HCT116 (cell line): ENCODE data around the gene TBPL1. TPM values are rescaled to one million over a fixed set of nuclear protein-coding genes. Genes with fewer than 3 reads are reported as not detected.
A peak's percentile ranks its signal among the peaks of the same experiment; 100 is the strongest.
"Not testable (repeated sequence)": the region's sequence is repeated elsewhere in the genome, so short reads cannot be mapped to it uniquely, and the experiment has no call there.

Source experiments
- ATAC-seq: fragments of 200-7000 bp; cut with Tn5 transposase; 2 replicates; pipeline ENCODE4 v1.9.1; 2020; ENCODE audit warnings: mild to moderate bottlenecking, moderate library complexity
- BruUV-seq: library from RNA; stranded (reverse); fragments of 400-500 nt; replicated peaks from 2 replicates; lab custom pipeline; 2021; lab: Mats Ljungman, UMichigan
- CTCF ChIA-PET: fragments of 300-600 bp; sonication (Branson Sonifier 250); formaldehyde crosslinking; loops from one replicate; lab custom pipeline; 2021; ENCODE audit warnings: antibody characterized with exemption; lab: Charles Lee
- POLR2A ChIA-PET: fragments of 300-600, 350-600 bp; sonication (Branson Sonifier 250); formaldehyde crosslinking; loops from one replicate; lab custom pipeline; 2021; ENCODE audit warnings: antibody characterized with exemption; lab: Charles Lee
- RAD21 ChIA-PET, 2 experiments: fragments of 300-600 bp; sonication (Branson Sonifier 250); formaldehyde crosslinking; loops; one replicate each; lab custom pipeline; 2023; ENCODE audit warnings: low total read pairs in 2 of 2; ENCODE audit not compliant: uncharacterized antibody in 2 of 2, unreplicated experiment in 2 of 2, low non-redundant PET in 1 of 2; lab: Charles Lee
- DNase-seq: peaks from one replicate; pipeline ENCODE4 v3.0.0-alpha.2; 2010; ENCODE audit warnings: low read depth, low spot score
- H2AFZ ChIP-seq: fragments of 200-600 bp; shearing (Covaris generic), sonication (generic); 2 replicates; pipeline ENCODE4 v1.6.1; 2017; ENCODE audit warnings: low read depth, mixed run types, mixed read lengths, antibody characterized with exemption, low read length; ENCODE audit not compliant: poor library complexity, severe bottlenecking
- H3K27ac ChIP-seq: 2 replicates; pipeline ENCODE4 v1.5.1; 2012; ENCODE audit warnings: low read depth, low read length
- H3K27me3 ChIP-seq: fragments of 200-600 bp; sonication (generic); 2 replicates; pipeline ENCODE4 v1.6.1; 2016; ENCODE audit warnings: mixed run types, low read length, mixed read lengths; ENCODE audit not compliant: insufficient read depth
- H3K36me3 ChIP-seq, 2 experiments: fragments of 200-500 bp in 1 of 2; fragments of 200-600 bp in 1 of 2; sonication (Bioruptor generic) in 1 of 2; sonication (generic) in 1 of 2; 2 replicates each; pipeline versions ENCODE4 v1.5.1 to v1.6.1; 2014 to 2016; ENCODE audit warnings: low read length in 2 of 2, inconsistent platforms in 1 of 2, mixed read lengths in 1 of 2, mixed run types in 1 of 2; ENCODE audit not compliant: insufficient read depth in 2 of 2, control insufficient read depth in 1 of 2
- H3K4me1 ChIP-seq, 2 experiments: fragments of 200-600 bp in 1 of 2; sonication (generic) in 1 of 2; 2 replicates each; pipeline versions ENCODE4 v1.5.1 to v1.6.1; 2012 to 2017; ENCODE audit warnings: low read length in 2 of 2, inconsistent platforms in 1 of 2, mild to moderate bottlenecking in 1 of 2, mixed read lengths in 1 of 2, mixed run types in 1 of 2, moderate library complexity in 1 of 2; ENCODE audit not compliant: insufficient read depth in 2 of 2, control insufficient read depth in 1 of 2
- H3K4me2 ChIP-seq: fragments of 200-600 bp; sonication (generic); 2 replicates; pipeline ENCODE4 v1.6.1; 2017; ENCODE audit warnings: mixed run types, low read length, mixed read lengths
- H3K4me3 ChIP-seq, 2 experiments: fragments of 200-600 bp in 1 of 2; sonication (generic) in 1 of 2; replicated peaks in 1 of 2; 2 replicates each; pipeline ENCODE4 v1.5.1; 2011 to 2016; ENCODE audit warnings: low read length in 2 of 2, control low read depth in 1 of 2, low read depth in 1 of 2, mild to moderate bottlenecking in 1 of 2, mixed read lengths in 1 of 2, mixed run types in 1 of 2
- H3K79me2 ChIP-seq: fragments of 200-600 bp; sonication (generic); 2 replicates; pipeline ENCODE4 v1.6.1; 2017; ENCODE audit warnings: mild to moderate bottlenecking, mixed run types, low read length, moderate library complexity, mixed read lengths; ENCODE audit not compliant: insufficient read depth
- H3K9ac ChIP-seq: fragments of 200-600 bp; sonication (generic); 2 replicates; pipeline ENCODE4 v1.6.1; 2016; ENCODE audit warnings: low read length, mixed read lengths
- H3K9me2 ChIP-seq: fragments of 200-600 bp; sonication (generic), shearing (Covaris generic); 2 replicates; pipeline ENCODE4 v1.6.1; 2017; ENCODE audit warnings: mixed run types, mild to moderate bottlenecking, moderate library complexity; ENCODE audit not compliant: insufficient read depth
- H3K9me3 ChIP-seq, 2 experiments: fragments of 200-500 bp in 1 of 2; fragments of 200-600 bp in 1 of 2; sonication (Bioruptor generic) in 1 of 2; sonication (generic) in 1 of 2; 2 replicates each; pipeline ENCODE4 v1.6.1; 2014 to 2017; ENCODE audit warnings: low read length in 2 of 2, mixed read lengths in 2 of 2, inconsistent platforms in 1 of 2, low read depth in 1 of 2, mild to moderate bottlenecking in 1 of 2, mixed run types in 1 of 2, moderate library complexity in 1 of 2; ENCODE audit not compliant: control insufficient read depth in 1 of 2, insufficient read depth in 1 of 2
- H4K20me1 ChIP-seq: fragments of 200-600 bp; sonication (generic), shearing (Covaris generic); 2 replicates; pipeline ENCODE4 v1.6.1; 2017; ENCODE audit warnings: mixed run types, mild to moderate bottlenecking, moderate library complexity; ENCODE audit not compliant: insufficient read depth
- CTCF ChIP-seq, 3 experiments: fragments of 200-600 bp in 1 of 3; sonication (generic) in 1 of 3; IDR thresholded peaks in 2 of 3; conservative IDR thresholded peaks in 1 of 3; 2 replicates each; pipeline ENCODE4 v1.5.1; 2012 to 2017; ENCODE audit warnings: low read depth in 2 of 3, low read length in 2 of 3, antibody characterized with exemption in 1 of 3, borderline replicate concordance in 1 of 3, control low read depth in 1 of 3, mild to moderate bottlenecking in 1 of 3, mixed read lengths in 1 of 3, mixed run types in 1 of 3, moderate library complexity in 1 of 3; ENCODE audit not compliant: insufficient read depth in 1 of 3
- EZH2phosphoT487 ChIP-seq: fragments of 200-600 bp; IDR thresholded peaks from 2 replicates; pipeline ENCODE4 v1.6.1; 2018; ENCODE audit warnings: antibody characterized with exemption, borderline replicate concordance
- RAD21 ChIP-seq: IDR thresholded peaks from 2 replicates; pipeline ENCODE4 v1.6.1; 2012; ENCODE audit warnings: low read depth, mild to moderate bottlenecking
- YY1 ChIP-seq: IDR thresholded peaks from 2 replicates; pipeline ENCODE4 v1.6.1; 2011; ENCODE audit warnings: low read length, low read depth, moderate library complexity, mild to moderate bottlenecking; ENCODE audit not compliant: insufficient replicate concordance; ENCODE audit errors: extremely low read depth
- intact Hi-C: fragments of 100-400 bp; cut with micrococcal nuclease; formaldehyde crosslinking; loops from 2 replicates; pipeline ENCODE4 v1.10.0; 2022
- total RNA-seq: library from RNA; stranded (reverse); gene quantifications from one replicate; pipeline ENCODE4 v1.2.1, GENCODE V29; 2021; ENCODE audit not compliant: unreplicated experiment

Gene TBPL1
- total RNA-seq, 1 experiment from 2014 or later = 34.9 TPM

GRCh38 chr6:133923938-133924593, 29.0 kb upstream of the TBPL1 start:
- no peaks in the 10 kb centered on the region for H3K36me3 ChIP-seq
- no peak overlapping the region for H3K27ac ChIP-seq
- intact Hi-C loops = loop anchor here (1.0 kb wide), 3 partner anchors 49 to 173 kb away; no protein-coding TSS in a partner anchor
- H3K4me3 ChIP-seq = no peak overlapping the region
- H3K9ac ChIP-seq = no peak overlapping the region
- BruUV-seq = no TSS peak
- H3K27me3 ChIP-seq = no peaks in the 10 kb centered on the region
- H3K9me2 ChIP-seq = no peaks in the 10 kb centered on the region
- H3K4me1 ChIP-seq = peaks cover 3 to 5% of the 10 kb centered on the region in 2 experiments; a peak in 1 of 4 replicates
- H3K9me3 ChIP-seq = no peaks in the 10 kb centered on the region
- peak; percentile 78 for DNase-seq
- TF ChIP-seq YY1 (peak; percentile 19), EZH2phosphoT487 (no peak), CTCF (IDR thresholded peaks at IDR 0.05 in 2 of 3, conservative IDR thresholded peaks at IDR 0.05 in 1 of 3; ENCODE audit: borderline replicate concordance in 1 of 3, insufficient read depth in 1 of 3, low read depth in 2 of 3, low read length in 2 of 3) (peak; percentile 69 to 92 (median 88)), RAD21 (peak; percentile 98)
- peak overlapping the region; percentile 27 for H2AFZ ChIP-seq
- ChIA-PET POLR2A (interaction anchor here (0.5 to 1.9 kb wide), 3 partner anchors 20 to 956 kb away, joined by 3 to 23 read pairs (median 3); no protein-coding TSS in a partner anchor), CTCF (interaction anchor here (0.5 to 8.3 kb wide), 22 partner anchors 8 to 1081 kb away, joined by 3 to 510 read pairs (median 5); no protein-coding TSS in a partner anchor), RAD21 (interaction anchor here (0.7 to 3.9 kb wide), 14 partner anchors 9 to 355 kb away, joined by 3 to 92 read pairs (median 4); partner anchors contain the start of gene SLC2A12 (in 1 of the 2))
- H3K4me2 ChIP-seq = no peak overlapping the region
- H4K20me1 ChIP-seq = no peaks in the 10 kb centered on the region
- peak; percentile 92 for ATAC-seq
- H3K79me2 ChIP-seq = no peaks in the 10 kb centered on the region

DNA sequence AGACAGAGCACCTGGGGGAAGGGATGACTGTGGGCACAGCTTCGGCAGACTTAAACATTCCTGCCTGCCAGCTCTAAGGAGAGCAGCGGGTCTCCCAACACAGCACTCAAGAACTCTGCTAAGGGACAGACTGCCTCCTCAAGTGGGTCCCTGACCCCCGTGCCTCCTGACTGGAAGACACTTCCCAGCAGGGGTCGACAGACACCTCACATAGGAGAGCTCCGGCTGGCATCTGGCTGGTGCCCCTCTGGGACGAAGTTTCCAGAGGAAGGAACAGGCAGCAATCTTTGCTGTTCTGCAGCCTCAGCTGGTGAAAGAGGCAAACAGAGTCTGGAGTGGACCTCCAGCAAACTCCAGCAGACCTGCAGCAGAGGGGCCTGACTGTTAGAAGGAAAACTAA, 21.8 kb upstream of the TBPL1 start:
- BruUV-seq, H3K9me3 ChIP-seq, H3K9me2 ChIP-seq, H3K4me1 ChIP-seq: not testable (repeated sequence)
- TF ChIP-seq CTCF (IDR thresholded peaks at IDR 0.05 in 2 of 3, conservative IDR thresholded peaks at IDR 0.05 in 1 of 3; ENCODE audit: borderline replicate concordance in 1 of 3, insufficient read depth in 1 of 3, low read depth in 2 of 3, low read length in 2 of 3) = 0 out of 6 replicates have a peak, but pooled peaks of 1 of the 3 experiments have one; percentile 6
- TF ChIP-seq RAD21 = peak; percentile 17; the same call in 1 of the 2 replicates
- TF ChIP-seq, all 23 proteins: peak for 2; not testable (repeated sequence) for 21
- H3K27me3 ChIP-seq, POLR2A ChIA-PET, intact Hi-C loops, H3K36me3 ChIP-seq, H3K4me3 ChIP-seq, DNase-seq, H2AFZ ChIP-seq, H3K4me2 ChIP-seq, H4K20me1 ChIP-seq, H3K79me2 ChIP-seq, H3K9ac ChIP-seq, RAD21 ChIA-PET, ATAC-seq, H3K27ac ChIP-seq: not testable (repeated sequence)
- CTCF ChIA-PET = interaction anchor here (3.5 kb wide), 1 partner anchor 166 kb away, joined by 18 read pairs; no protein-coding TSS in a partner anchor

- RAD21 ChIA-PET, CTCF ChIA-PET: not testable (repeated sequence)
These were observed 16.7 kb upstream of the TBPL1 start for GRCh38 chr6:133936352-133936751.

More at GRCh38 chr6:133936352-133936751, 16.7 kb upstream of the TBPL1 start:
- H3K4me1 ChIP-seq, intact Hi-C loops, H3K4me2 ChIP-seq, H3K27me3 ChIP-seq, BruUV-seq, POLR2A ChIA-PET, H3K36me3 ChIP-seq, H3K4me3 ChIP-seq, H3K9me3 ChIP-seq, H2AFZ ChIP-seq, H3K79me2 ChIP-seq, H3K27ac ChIP-seq, DNase-seq, H3K9me2 ChIP-seq, H4K20me1 ChIP-seq, H3K9ac ChIP-seq, ATAC-seq: not testable (repeated sequence)
